Mesenchymal stem cell (in vitro differentiated cells and primary cell): ENCODE results near the gene TNFRSF4.
A peak's percentile ranks its signal among the peaks of the same experiment; 100 is the strongest.

ENCODE experiments used
- DNase-seq: peaks from one replicate; pipeline ENCODE4 v3.0.0-alpha.2; 2013
- H2AFZ ChIP-seq: one replicate; pipeline ENCODE4 v1.6.1; 2013; ENCODE audit warnings: low read depth, mild to moderate bottlenecking, control low read depth, inconsistent platforms, low read length, moderate library complexity
- H2AK5ac ChIP-seq: 2 replicates; pipeline ENCODE4 v1.6.1; 2013; ENCODE audit warnings: low read length, moderate library complexity, mild to moderate bottlenecking, inconsistent platforms; ENCODE audit not compliant: severe bottlenecking
- H2BK120ac ChIP-seq: one replicate; pipeline ENCODE4 v1.6.1; 2013; ENCODE audit warnings: low read depth, mild to moderate bottlenecking, inconsistent platforms, low read length, moderate library complexity
- H2BK12ac ChIP-seq, 2 experiments: one replicate each; pipeline ENCODE4 v1.6.1; 2013; ENCODE audit warnings: inconsistent platforms in 2 of 2, low read length in 2 of 2, mild to moderate bottlenecking in 2 of 2, moderate library complexity in 2 of 2, control low read depth in 1 of 2
- H2BK15ac ChIP-seq: one replicate; pipeline ENCODE4 v1.6.1; 2013; ENCODE audit warnings: mild to moderate bottlenecking, low read depth, inconsistent platforms; ENCODE audit not compliant: poor library complexity, severe bottlenecking
- H2BK5ac ChIP-seq: 2 replicates; pipeline ENCODE4 v1.6.1; 2013; ENCODE audit warnings: low read depth, mild to moderate bottlenecking, low read length, control low read depth, inconsistent platforms; ENCODE audit not compliant: poor library complexity, severe bottlenecking
- H3K14ac ChIP-seq, 2 experiments: one replicate each; pipeline ENCODE4 v1.6.1; 2013; ENCODE audit warnings: inconsistent platforms in 2 of 2, low read length in 2 of 2, control low read depth in 1 of 2, mild to moderate bottlenecking in 1 of 2, moderate library complexity in 1 of 2
- H3K18ac ChIP-seq, 2 experiments: one replicate each; pipeline ENCODE4 v1.6.1; 2013; ENCODE audit warnings: inconsistent platforms in 2 of 2, low read length in 2 of 2, control low read depth in 1 of 2, low read depth in 1 of 2, mild to moderate bottlenecking in 1 of 2
- H3K23ac ChIP-seq, 2 experiments: one replicate each; pipeline ENCODE4 v1.6.1; 2013; ENCODE audit warnings: inconsistent platforms in 2 of 2, low read length in 2 of 2, mild to moderate bottlenecking in 2 of 2, moderate library complexity in 2 of 2, control low read depth in 1 of 2
- H3K27ac ChIP-seq: 2 replicates; pipeline ENCODE4 v1.5.1; 2013; ENCODE audit warnings: mild to moderate bottlenecking, moderate library complexity, low read length, control low read depth, inconsistent platforms; ENCODE audit not compliant: poor library complexity, severe bottlenecking
- H3K27me3 ChIP-seq, 2 experiments: 2 replicates each; pipeline versions ENCODE4 v1.6.1 to v1.7.0; 2013; ENCODE audit warnings: low read length in 2 of 2, mild to moderate bottlenecking in 2 of 2, moderate library complexity in 2 of 2, control low read depth in 1 of 2, inconsistent platforms in 1 of 2; ENCODE audit not compliant: control insufficient read depth in 1 of 2, insufficient read depth in 1 of 2
- H3K36me3 ChIP-seq, 2 experiments: 2 replicates each; pipeline versions ENCODE4 v1.6.1 to v1.7.0; 2013; ENCODE audit warnings: low read length in 2 of 2, control low read depth in 1 of 2, inconsistent platforms in 1 of 2, low read depth in 1 of 2, mild to moderate bottlenecking in 1 of 2; ENCODE audit not compliant: insufficient read depth in 2 of 2, control insufficient read depth in 1 of 2
- H3K4ac ChIP-seq, 2 experiments: one replicate each; pipeline ENCODE4 v1.6.1; 2013; ENCODE audit warnings: inconsistent platforms in 2 of 2, low read length in 2 of 2, mild to moderate bottlenecking in 2 of 2, moderate library complexity in 2 of 2, control low read depth in 1 of 2, low read depth in 1 of 2
- H3K4me1 ChIP-seq: 2 replicates; pipeline ENCODE4 v1.6.1; 2013; ENCODE audit warnings: low read depth, low read length, control low read depth; ENCODE audit not compliant: control insufficient read depth, insufficient read depth
- H3K4me2 ChIP-seq: 2 replicates; pipeline ENCODE4 v1.6.1; 2013; ENCODE audit warnings: low read length, mild to moderate bottlenecking, inconsistent platforms; ENCODE audit not compliant: poor library complexity, severe bottlenecking
- H3K4me3 ChIP-seq, 2 experiments: 2 replicates each; pipeline versions ENCODE4 v1.5.1 to v1.7.0; 2013; ENCODE audit warnings: low read length in 2 of 2, mild to moderate bottlenecking in 2 of 2, control low read depth in 1 of 2, low read depth in 1 of 2; ENCODE audit not compliant: insufficient read depth in 1 of 2
- H3K79me1 ChIP-seq: replicated peaks from 2 replicates; pipeline ENCODE4 v1.6.1; 2013; ENCODE audit warnings: mild to moderate bottlenecking, control low read depth, low read length, inconsistent platforms; ENCODE audit not compliant: poor library complexity, severe bottlenecking
- H3K9ac ChIP-seq: 2 replicates; pipeline ENCODE4 v1.7.0; 2013; ENCODE audit warnings: mild to moderate bottlenecking, low read length, moderate library complexity
- H3K9me3 ChIP-seq: 2 replicates; pipeline ENCODE4 v1.7.0; 2013; ENCODE audit warnings: mild to moderate bottlenecking, low read length; ENCODE audit not compliant: control insufficient read depth
- H4K8ac ChIP-seq: one replicate; pipeline ENCODE4 v1.6.1; 2013; ENCODE audit warnings: inconsistent platforms, mild to moderate bottlenecking, low read length, moderate library complexity
- H4K91ac ChIP-seq: one replicate; pipeline ENCODE4 v1.6.1; 2013; ENCODE audit warnings: mild to moderate bottlenecking, low read length, inconsistent platforms
- WGBS: methylation state at CpG from one replicate; pipeline ENCODE4 v1.1.7; 2013; ENCODE audit warnings: mixed read lengths; 5-methylcytosine and 5-hydroxymethylcytosine counted together

Gene TNFRSF4

DNA sequence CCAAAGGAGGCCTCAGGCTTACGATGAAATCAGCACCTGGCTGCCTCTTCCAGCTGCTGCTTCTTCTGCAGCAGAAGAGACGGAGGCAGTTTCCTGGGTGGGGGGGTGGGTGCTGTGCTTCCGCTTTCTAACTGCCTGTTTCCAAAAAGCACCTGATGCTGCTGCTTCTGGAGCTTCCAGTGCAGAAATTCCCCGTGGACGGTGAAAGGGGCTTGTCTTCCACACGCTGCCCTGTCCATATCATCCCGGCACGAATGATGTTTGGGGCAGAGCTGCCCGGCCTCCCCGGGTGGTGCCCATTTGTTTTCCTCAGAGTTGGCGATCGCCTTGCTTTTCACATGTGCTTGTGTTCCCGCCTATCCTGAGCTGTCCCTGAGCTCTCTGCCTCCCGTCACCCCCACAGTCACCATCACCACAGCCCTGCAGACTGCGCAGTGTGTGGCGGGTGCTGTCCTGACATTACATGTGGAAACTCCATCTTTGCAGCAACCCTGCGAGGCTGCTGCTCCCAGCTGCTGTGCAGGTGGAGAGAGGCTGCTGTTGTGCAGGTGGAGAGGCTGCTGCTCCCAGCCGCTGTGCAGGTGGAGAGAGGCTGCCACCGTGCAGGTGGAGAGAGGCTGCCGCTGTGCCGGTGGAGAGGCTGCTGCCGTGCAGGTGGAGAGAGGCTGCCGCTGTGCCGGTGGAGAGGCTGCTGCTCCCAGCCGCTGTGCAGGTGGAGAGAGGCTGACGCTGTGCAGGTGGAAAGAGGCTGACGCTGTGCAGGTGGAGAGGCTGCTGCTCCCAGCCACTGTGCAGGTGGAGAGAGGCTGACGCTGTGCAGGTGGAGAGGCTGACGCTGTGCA is 38.5 kb downstream of the TNFRSF4 start:
- Histone ChIP-seq H2BK120ac (no peak overlapping the region), H3K14ac (no peak overlapping the region), H2BK5ac (no peak overlapping the region), H3K18ac (no peak overlapping the region), H3K79me1 (no peaks in the 10 kb centered on the region), H3K36me3 (peaks cover 0 to 7% of the 10 kb centered on the region in 2 experiments), H3K4me1 (peaks cover 60% of the 10 kb centered on the region), H3K27ac (no peak overlapping the region), H3K4ac (no peak overlapping the region), H2BK15ac (no peak overlapping the region), H3K9me3 (no peaks in the 10 kb centered on the region), H4K8ac (no peak overlapping the region), H4K91ac (no peak overlapping the region), H3K9ac (no peak overlapping the region), H2AFZ (no peak overlapping the region), H3K4me3 (no peak overlapping the region), H3K27me3 (peaks cover 37 to 81% of the 10 kb centered on the region in 2 experiments), H3K23ac (no peak overlapping the region), H2BK12ac (no peak overlapping the region), H3K4me2 (no peak overlapping the region), H2AK5ac (no peak overlapping the region)
- WGBS, result 89% methylated on average over 29 of the region's 29 CpGs
- no peak for DNase-seq

DNA sequence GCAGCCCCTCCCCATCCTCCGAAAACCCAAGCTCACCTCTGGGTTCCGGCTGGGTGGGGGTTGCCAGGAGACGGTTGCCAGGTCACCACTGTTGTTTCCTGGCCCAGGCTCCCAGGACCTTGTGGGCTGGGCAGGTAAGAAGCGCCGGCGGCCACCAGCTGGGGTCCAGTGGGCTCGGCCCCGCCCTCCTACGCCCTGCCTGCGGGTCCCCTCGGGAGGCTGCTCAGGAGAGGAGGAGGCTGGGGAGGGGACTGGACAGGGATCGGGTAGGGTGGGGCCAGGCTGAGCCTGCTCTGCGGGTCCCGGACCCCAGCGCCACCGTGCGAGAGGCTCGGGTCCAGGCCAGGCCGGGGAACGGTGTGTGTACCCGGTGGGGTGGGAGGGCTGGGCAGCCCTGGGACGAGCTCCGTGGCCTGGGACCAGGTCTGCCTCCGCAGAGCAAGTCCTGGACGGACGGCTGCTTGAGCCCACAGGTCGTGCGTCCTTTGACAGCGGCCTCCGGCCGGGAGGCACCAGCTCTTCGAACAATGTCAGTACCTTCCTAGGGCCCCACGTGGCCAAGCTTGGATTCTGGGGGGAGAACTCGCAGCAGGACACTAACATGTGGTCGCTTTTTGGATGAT is 40.0 kb downstream of the TNFRSF4 start, which contains the start of gene TTLL10:
TTLL10 (plus strand) TSS at position 88 of the 623 bp plus-strand sequence. CDS start 5,336 bp downstream, outside the sequence.
- Histone ChIP-seq H3K4me2 (no peak within 1 kb of the TSS), H3K4me1 (peaks cover 62% of the 10 kb centered on the region), H4K91ac (no peak within 1 kb of the TSS), H3K4me3 (no peak within 1 kb of the TSS), H2BK12ac (no peak within 1 kb of the TSS), H2BK5ac (no peak within 1 kb of the TSS), H3K36me3 (peaks cover 0 to 17% of the 10 kb centered on the region in 2 experiments), H2AK5ac (peak within 1 kb of the TSS; percentile 15), H3K27me3 (peaks cover 37 to 85% of the 10 kb centered on the region in 2 experiments), H3K79me1 (peaks cover 4% of the 10 kb centered on the region), H2AFZ (no peak within 1 kb of the TSS), H3K4ac (no peak within 1 kb of the TSS), H3K23ac (no peak within 1 kb of the TSS), H4K8ac (no peak within 1 kb of the TSS), H3K27ac (no peak within 1 kb of the TSS), H3K14ac (no peak within 1 kb of the TSS), H3K9me3 (no peaks in the 10 kb centered on the region), H2BK15ac (no peak within 1 kb of the TSS), H3K18ac (peak within 1 kb of the TSS in 1 of 2 experiments; percentile 38), H2BK120ac (no peak within 1 kb of the TSS), H3K9ac (no peak within 1 kb of the TSS)
- DNase-seq, result no peak
- WGBS, result 32% methylated on average over 26 of the region's 35 CpGs

DNA sequence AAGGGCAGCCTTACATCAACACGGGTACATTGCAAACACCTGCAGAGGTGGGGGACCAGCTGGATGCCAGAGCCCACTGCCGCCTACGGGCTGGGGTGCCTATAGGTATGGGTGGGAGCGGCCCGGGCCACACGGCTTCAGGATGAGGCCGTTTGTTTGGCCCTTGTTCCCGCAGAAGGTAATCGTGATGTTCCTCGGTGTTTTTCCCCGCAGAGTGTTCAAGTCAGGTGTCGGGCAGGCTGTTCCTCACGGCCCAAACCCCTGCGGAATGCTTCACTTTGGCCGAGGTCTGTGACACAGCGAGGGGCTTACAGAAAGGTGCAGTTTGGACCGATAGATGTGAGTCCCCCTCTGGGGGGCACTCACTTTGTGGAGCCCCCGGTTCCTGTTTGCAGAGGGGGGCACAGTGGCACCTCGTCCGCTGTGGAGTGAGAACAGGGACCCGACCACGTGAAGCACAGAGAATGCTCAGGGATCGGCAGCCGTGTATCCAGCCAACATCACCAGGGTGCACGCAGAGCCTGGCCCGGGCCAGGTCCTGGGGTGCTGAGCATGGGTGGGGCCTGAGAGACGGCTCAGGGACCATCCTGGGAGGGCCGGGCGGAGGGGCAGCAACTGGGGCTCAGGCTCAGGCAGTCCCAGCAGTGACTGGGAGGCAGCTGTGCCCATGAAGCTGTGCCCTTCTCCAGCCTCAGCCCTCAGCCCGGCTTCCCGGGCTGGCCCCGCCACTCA is 40.7 kb downstream of the TNFRSF4 start:
- Histone ChIP-seq H3K36me3 (peaks cover 0 to 19% of the 10 kb centered on the region in 2 experiments), H3K79me1 (peaks cover 6% of the 10 kb centered on the region), H3K4me1 (peaks cover 65% of the 10 kb centered on the region), H3K27me3 (peaks cover 37 to 91% of the 10 kb centered on the region in 2 experiments), H3K4ac (no peak overlapping the region), H3K4me2 (no peak overlapping the region), H3K9ac (no peak overlapping the region), H3K18ac (no peak overlapping the region), H3K4me3 (no peak overlapping the region), H2AK5ac (peak overlapping the region; percentile 0), H3K27ac (no peak overlapping the region), H2AFZ (no peak overlapping the region), H3K23ac (no peak overlapping the region), H3K14ac (no peak overlapping the region), H3K9me3 (no peaks in the 10 kb centered on the region), H4K8ac (no peak overlapping the region), H2BK5ac (no peak overlapping the region), H4K91ac (no peak overlapping the region), H2BK15ac (no peak overlapping the region), H2BK120ac (no peak overlapping the region), H2BK12ac (no peak overlapping the region)
- no peak for DNase-seq
- WGBS, result 85% methylated on average over 29 of the region's 32 CpGs
